Fibroblast of upper back skin (primary cell): ENCODE results near the gene LCN15.

Experiments
- DNase-seq: peaks from one replicate; pipeline ENCODE4 v3.0.0-alpha.2; 2013

LCN15 gene

DNA sequence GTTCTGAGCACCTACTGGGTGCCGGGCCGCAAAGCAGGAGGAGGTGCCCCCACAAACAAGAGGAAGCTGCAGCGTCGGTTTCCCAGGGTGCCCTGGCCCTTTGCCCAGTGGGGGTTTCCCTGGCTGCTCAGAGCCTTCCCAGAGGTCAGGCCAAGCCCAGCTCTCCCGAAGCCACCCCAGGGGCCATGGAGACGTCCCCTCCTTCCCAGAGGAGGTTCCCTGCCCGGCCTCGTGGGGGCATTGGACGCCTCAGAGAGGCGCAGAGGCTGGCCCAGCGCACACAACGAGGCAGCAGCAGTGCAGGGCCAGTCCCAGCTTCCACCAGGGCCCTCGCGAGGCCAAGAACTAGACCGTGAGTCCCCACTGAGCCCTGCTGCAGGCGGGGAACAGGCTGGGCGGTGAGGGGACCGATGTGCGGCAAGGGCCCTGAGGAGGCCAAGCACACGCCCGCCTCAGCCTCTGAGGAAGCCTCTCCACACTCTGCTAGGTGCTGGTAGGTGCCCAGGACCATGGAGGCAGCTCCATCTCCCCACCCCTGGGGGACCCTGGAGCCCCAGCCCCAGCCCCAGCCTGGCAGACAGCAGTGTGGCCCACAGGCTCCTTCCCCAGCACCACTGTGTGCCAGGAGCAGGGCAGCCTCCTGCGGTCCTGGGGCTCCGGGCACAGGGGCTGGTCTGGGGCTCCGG lies 45.0 kb downstream of the LCN15 start:
- no peak for DNase-seq

DNA sequence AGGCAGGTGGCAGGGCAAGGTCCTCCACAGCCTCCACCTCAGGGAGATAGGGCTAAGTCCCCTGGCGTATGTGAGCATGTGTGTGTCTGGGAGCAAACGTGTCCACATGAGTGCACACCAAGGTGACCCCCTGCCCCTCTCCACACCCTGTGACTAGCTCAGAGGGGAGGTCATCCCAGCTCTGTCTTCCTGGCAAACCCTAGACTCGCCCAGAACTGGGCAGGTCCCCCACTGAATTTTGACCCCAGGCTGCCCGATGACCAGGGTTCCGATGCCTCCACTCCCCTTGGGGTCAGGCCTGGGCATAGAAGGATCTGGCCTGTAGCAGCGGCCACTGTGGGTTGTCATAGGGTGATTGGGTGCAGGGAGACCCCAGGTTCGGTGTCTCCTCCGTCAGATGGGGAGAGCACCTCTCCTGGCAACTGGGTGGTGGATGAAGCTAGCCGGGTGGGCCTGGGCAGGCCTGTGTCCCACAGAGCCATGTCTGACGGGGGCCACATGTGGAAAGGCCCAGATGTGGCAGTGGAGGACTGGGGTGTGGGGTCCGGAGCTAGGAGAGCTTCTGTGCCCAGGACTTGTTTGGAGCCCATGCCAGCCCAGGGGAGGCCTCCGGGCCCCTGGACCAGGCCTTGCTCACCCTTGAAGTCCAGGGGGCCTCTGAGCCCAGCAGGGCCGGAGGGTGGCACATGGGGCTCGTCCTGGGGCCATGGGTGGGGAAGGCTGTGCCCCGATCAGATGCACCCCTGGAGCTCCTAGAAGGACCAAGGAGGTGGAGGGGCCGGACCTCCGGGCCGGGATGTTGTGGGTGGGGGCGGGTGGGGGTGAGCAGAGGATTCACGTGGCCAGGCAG lies 45.7 kb downstream of the LCN15 start:
- no peak for DNase-seq

DNA sequence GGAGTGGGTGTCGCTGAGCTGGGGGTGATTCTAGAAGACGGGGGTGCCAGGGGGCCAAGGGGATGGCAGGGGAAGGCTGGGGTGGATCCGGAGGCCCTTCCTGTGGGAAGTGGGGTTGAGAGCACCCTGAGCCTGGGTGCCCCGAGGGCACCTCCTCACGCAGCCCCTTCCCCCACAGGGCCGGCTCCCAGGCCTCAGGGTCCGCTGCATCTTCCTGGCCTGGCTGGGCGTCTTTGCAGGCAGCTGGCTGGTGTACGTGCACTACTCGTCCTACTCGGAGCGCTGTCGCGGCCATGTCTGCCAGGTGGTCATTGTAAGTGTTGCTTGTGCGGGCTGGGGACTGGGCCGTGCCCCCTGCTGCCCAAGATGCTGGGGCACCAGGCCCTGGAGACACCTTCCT lies 46.9 kb downstream of the LCN15 start:
- no peak for DNase-seq

- no peak for DNase-seq
Measured at GRCh38 chr9:136714893-136715274, 49.4 kb downstream of the LCN15 start.

DNA sequence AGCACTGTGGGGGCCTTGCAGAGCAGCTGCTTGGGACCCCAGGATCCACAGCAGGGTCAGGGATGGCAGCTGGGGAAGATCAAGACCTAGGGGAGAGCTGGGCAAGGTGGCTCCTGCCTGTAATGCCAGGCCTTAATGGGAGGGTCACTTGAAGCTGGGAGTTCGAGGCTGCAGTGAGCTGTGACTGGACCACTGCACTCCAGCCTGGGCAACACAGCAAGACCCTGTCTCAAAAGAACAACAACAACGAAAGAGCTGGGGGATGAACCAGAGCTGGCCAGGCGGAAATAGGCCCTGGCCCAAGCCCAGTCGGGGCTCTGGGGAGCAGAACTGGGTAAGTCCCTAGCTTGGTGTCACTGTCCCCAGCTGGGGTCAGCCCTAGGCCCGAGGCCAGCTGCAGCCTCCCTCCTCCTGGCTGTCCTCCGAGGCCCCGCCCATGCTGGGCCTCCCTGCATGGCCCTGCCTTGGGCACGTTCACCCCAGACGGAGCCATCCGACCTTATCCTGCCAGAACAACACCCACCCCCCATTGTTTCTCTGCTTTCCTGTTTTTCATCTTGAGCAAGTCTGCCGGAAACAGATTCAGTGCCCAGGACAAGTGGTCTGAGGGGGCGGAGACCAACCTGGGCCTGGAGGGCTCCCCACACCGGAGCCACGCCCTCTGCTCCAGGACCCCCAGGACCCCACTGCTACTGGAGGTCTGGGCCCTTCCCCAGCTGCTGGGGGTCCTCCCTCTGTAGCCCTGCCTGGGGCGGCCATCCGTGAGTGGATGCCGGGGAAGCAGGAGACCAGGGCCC lies 50.0 kb downstream of the LCN15 start:
- no peak for DNase-seq

DNA sequence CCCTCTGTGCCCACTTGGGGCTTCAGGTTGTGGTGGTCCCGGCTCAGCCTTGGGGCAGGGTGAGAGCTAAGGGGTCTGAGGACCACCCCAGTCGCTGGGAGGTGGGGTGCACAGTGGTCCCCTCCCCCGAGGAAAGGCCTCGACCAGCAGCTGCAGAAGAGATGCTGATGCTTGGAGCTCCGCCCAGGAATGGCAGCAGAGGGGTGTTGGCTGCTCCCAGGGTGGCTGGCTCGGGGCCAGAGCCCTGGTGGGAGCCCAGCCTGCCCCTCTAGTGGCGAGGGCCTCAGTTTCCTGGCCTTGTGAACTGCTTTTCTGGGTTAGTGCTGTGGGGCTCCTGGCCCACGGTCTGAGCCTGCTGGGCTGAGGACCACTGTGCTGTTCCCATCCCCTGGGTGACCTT lies 50.8 kb downstream of the LCN15 start:
- DNase-seq, result no peak

DNA sequence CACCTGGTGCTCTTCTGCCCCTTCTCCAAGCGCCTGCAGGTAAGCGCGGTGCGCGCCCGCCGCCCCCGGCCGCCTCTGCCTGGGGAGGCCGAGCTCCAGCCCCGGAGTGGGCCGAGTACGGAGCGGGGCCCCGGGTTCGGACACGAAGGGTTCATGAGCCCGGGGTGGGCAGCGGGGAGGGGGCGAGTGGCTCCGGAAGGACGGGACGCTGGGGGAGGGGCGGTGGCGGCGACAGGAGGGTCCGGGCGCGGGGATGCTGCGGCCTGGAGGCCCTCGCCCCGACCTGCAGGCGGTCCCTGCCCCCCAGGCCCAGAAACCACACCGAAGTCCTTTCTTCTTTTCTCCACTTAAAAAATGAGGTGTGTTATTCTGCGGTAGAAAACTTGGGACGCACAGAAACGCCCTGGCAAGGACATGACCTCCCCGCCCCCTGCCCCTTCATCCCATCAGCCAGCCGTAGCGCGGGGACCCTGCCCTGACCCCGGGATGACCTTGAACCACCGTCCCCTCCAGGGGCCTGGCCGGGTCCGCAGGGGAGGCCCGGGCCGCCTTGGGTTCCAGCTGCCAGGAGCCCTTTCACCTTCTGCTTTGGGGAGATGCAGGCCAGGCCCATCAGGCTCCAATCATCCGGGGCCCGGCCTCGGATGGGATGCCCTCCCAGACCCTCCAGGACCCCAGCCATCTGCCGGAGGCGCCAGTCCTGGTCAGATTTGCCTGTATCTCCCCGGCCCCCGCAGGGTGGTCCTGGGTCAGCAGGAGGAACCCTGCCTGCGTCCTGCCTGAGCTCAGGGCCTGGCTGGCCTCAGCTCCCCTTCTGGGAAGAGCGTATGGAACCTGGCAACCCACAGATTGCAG lies 51.4 kb downstream of the LCN15 start:
- DNase-seq, result no peak

GRCh38 chr9:136711751-136712689 lies 52.3 kb downstream of the LCN15 start, which contains the start of gene DIPK1B:
Gene DIPK1B (plus strand): TSS chr9:136712572. CDS start chr9:136712666, 94 bp downstream.
- DNase-seq, result no peak

DNA sequence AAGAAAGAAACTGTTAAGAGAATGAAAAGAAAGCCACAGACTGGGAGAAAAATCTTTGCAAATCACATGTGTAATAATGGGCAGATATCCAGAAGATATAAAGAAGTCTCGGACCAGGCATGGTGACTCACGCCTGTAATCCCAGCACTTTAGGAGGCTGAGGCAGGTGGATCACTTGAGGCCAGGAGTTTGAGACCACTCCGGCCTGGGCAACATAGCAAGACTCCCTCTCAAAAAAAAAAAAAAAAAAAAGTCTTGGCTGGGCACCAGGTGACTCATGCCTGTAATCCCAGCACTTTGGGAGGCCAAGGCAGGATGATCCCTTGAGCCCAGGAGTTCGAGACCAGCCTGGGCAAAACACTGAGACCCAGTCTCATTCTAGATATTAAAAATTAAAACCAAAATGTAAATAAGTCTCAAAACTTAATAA lies 53.1 kb downstream of the LCN15 start:
- DNase-seq, result peak; percentile 59

DNA sequence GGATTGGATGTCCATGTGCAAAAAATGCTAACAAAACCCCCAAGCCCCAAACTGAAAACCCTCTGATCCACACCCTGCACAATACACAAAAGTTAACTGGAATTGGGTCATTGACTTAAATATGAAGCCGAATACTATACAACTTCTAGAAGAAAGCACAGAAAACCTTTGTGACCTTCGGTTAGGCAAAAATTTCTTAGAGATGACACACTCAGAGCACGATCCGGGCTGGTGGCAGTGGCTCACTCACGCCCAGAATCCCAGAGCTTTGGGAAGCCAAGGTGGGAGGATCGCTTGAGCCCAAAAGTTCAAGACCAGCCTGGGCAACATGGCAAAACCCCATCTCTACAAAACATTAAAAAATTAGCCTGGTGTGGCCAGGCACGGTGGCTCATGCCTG lies 53.8 kb downstream of the LCN15 start:
- DNase-seq, result no peak
